Fibroblast of skin of scalp (primary cell): ENCODE data around the gene RBFA.

Experiments used
- DNase-seq: peaks from one replicate; pipeline ENCODE4 v3.0.0-alpha.2; 2013

Gene RBFA

GRCh38 chr18:80033181-80034067 lies 810 bp upstream of the RBFA start:
- no peak for DNase-seq

- no peak for DNase-seq
These were observed 695 bp downstream of the RBFA start for GRCh38 chr18:80034852-80035406.

GRCh38 chr18:80035997-80036396 lies 1.8 kb downstream of the RBFA start:
- DNase-seq = no peak

- DNase-seq = no peak
These were observed 3.1 kb downstream of the RBFA start for GRCh38 chr18:80037300-80037699.

GRCh38 chr18:80037869-80038630 lies 3.8 kb downstream of the RBFA start:
- DNase-seq = no peak

- no peak for DNase-seq
These were observed 6.3 kb downstream of the RBFA start for GRCh38 chr18:80040515-80040914.

- no peak for DNase-seq
These were observed 7.2 kb downstream of the RBFA start for GRCh38 chr18:80041424-80041823.

- no peak for DNase-seq
These were observed 8.6 kb downstream of the RBFA start for GRCh38 chr18:80042785-80043184.

- DNase-seq = no peak
These were observed 9.8 kb downstream of the RBFA start for GRCh38 chr18:80044072-80044471.

GRCh38 chr18:80046011-80046410 lies 11.8 kb downstream of the RBFA start:
- DNase-seq = no peak

- no peak for DNase-seq
These were observed 12.2 kb downstream of the RBFA start for GRCh38 chr18:80046431-80046830.

GRCh38 chr18:80046961-80047541 lies 12.8 kb downstream of the RBFA start:
- DNase-seq = no peak

GRCh38 chr18:80050797-80051196 lies 16.6 kb downstream of the RBFA start:
- DNase-seq = no peak

- no peak for DNase-seq
These were observed 21.9 kb downstream of the RBFA start for GRCh38 chr18:80056095-80056494.

- DNase-seq = no peak
These were observed 25.7 kb downstream of the RBFA start for GRCh38 chr18:80059945-80060344.

- no peak for DNase-seq
These were observed 31.5 kb downstream of the RBFA start for GRCh38 chr18:80065705-80066104.

- DNase-seq = no peak
These were observed 33.1 kb downstream of the RBFA start for GRCh38 chr18:80067321-80067720.

- DNase-seq = no peak
These were observed 33.7 kb downstream of the RBFA start for GRCh38 chr18:80067897-80068296.

GRCh38 chr18:80068571-80069272 lies 34.5 kb downstream of the RBFA start:
- DNase-seq = no peak

GRCh38 chr18:80070825-80071224 lies 36.6 kb downstream of the RBFA start:
- DNase-seq = no peak

GRCh38 chr18:80074183-80074582 lies 39.9 kb downstream of the RBFA start:
- no peak for DNase-seq

GRCh38 chr18:80074697-80075096 lies 40.5 kb downstream of the RBFA start:
- DNase-seq = peak; percentile 2

GRCh38 chr18:80075940-80076339 lies 41.7 kb downstream of the RBFA start:
- DNase-seq = no peak
